ENCODE measurements around the gene SLC34A1. TPM values are rescaled to one million over a fixed set of nuclear protein-coding genes. Genes with fewer than 3 reads are reported as not detected.

SLC34A1 gene
- total and polyA plus RNA-seq, 2 of the 13 experiments (the other 11 are each of a cell fraction or from before 2014, with no cell fraction given) = 0.03 to 0.20 TPM

DNA sequence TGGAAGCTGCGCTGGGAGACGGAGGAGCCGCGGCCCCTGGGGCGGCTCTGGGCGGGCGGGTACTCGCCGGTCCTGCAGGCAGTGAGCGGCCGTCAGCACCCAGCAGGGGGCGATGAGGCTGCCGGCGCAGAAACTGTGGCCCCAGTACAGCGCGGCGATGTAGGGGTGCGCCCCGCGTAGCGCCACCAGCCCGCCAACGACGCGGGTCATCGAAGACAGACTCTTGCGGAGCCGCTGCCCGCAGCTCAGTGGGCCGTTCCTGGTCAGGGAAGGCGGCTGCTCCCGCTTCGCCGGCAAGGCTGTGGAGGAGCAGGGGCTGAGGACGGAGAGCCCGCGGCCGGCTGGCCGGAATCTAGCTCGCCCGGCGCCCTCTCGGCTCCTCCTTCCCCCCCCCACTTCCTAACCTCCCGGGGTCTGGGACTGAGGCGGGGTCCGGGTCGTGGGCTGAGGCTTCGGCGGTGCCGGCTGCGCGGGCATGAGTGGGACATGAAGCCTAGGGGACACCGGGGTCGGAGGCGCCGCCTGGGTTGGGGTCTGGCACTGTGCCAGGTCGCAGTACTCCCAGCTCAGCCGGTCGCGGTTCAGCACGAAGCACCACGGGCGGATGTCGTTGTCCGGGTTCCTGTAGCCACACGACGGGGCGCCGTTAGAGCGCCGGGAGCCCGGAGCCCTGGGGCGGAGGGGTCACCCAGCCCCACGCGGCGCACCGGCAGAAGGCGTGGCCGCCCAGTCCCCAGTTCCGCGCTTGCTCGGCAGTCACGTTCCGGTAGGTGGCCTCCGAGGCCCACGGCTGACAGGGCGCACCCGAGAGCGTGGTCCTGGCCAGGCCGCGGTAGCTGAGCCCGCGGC is 19.8 kb downstream of the SLC34A1 start (continued):
- no peak; the same call in 1 of the 2 replicates for TF ChIP-seq ZBTB38 (CRISPR knock-in tag; IDR thresholded peaks at IDR 0.05)
- TF ChIP-seq JUND (CRISPR knock-in tag; IDR thresholded peaks at IDR 0.05) = no peak
- peak; percentile 92 for TF ChIP-seq ZNF263 (CRISPR knock-in tag; IDR thresholded peaks at IDR 0.05)
- TF ChIP-seq, protein P1, sequence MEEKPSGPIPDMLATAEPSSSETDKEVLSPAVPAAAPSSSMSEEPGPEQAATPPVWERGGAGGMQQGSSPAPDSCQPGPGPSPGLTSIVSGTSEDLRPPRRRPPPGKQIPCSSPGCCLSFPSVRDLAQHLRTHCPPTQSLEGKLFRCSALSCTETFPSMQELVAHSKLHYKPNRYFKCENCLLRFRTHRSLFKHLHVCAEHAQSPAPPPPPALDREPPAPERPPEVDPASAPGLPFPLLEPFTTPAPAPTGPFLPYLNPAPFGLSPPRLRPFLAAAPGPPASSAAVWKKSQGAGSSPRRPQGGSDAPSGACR (CRISPR knock-in tag; IDR thresholded peaks at IDR 0.05) = no peak
- TF ChIP-seq, protein P2, sequence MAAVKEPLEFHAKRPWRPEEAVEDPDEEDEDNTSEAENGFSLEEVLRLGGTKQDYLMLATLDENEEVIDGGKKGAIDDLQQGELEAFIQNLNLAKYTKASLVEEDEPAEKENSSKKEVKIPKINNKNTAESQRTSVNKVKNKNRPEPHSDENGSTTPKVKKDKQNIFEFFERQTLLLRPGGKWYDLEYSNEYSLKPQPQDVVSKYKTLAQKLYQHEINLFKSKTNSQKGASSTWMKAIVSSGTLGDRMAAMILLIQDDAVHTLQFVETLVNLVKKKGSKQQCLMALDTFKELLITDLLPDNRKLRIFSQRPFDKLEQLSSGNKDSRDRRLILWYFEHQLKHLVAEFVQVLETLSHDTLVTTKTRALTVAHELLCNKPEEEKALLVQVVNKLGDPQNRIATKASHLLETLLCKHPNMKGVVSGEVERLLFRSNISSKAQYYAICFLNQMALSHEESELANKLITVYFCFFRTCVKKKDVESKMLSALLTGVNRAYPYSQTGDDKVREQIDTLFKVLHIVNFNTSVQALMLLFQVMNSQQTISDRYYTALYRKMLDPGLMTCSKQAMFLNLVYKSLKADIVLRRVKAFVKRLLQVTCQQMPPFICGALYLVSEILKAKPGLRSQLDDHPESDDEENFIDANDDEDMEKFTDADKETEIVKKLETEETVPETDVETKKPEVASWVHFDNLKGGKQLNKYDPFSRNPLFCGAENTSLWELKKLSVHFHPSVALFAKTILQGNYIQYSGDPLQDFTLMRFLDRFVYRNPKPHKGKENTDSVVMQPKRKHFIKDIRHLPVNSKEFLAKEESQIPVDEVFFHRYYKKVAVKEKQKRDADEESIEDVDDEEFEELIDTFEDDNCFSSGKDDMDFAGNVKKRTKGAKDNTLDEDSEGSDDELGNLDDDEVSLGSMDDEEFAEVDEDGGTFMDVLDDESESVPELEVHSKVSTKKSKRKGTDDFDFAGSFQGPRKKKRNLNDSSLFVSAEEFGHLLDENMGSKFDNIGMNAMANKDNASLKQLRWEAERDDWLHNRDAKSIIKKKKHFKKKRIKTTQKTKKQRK (IDR thresholded peaks at IDR 0.05; ENCODE audit: low read length) = no peak
- peak; percentile 52 for TF ChIP-seq IKZF4 (CRISPR knock-in tag; IDR thresholded peaks at IDR 0.05; ENCODE audit: borderline replicate concordance, low read depth, not compliant biosample characterization)
- TF ChIP-seq, protein P3, sequence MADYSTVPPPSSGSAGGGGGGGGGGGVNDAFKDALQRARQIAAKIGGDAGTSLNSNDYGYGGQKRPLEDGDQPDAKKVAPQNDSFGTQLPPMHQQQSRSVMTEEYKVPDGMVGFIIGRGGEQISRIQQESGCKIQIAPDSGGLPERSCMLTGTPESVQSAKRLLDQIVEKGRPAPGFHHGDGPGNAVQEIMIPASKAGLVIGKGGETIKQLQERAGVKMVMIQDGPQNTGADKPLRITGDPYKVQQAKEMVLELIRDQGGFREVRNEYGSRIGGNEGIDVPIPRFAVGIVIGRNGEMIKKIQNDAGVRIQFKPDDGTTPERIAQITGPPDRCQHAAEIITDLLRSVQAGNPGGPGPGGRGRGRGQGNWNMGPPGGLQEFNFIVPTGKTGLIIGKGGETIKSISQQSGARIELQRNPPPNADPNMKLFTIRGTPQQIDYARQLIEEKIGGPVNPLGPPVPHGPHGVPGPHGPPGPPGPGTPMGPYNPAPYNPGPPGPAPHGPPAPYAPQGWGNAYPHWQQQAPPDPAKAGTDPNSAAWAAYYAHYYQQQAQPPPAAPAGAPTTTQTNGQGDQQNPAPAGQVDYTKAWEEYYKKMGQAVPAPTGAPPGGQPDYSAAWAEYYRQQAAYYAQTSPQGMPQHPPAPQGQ (CRISPR knock-in tag; IDR thresholded peaks at IDR 0.05; ENCODE audit: borderline replicate concordance) = no peak
- TF ChIP-seq ZNF180 (CRISPR knock-in tag; IDR thresholded peaks at IDR 0.05; ENCODE audit: borderline replicate concordance, low read depth) = no peak
- TF ChIP-seq ZNF772 (CRISPR knock-in tag; IDR thresholded peaks at IDR 0.05) = no peak
- no peak for TF ChIP-seq PITX1 (CRISPR knock-in tag; IDR thresholded peaks at IDR 0.05)
- peak; percentile 67 for TF ChIP-seq HOXA3 (CRISPR knock-in tag; IDR thresholded peaks at IDR 0.05)
- TF ChIP-seq ZNF598 (CRISPR knock-in tag; IDR thresholded peaks at IDR 0.05; ENCODE audit: borderline replicate concordance) = no peak; the same call in 1 of the 2 replicates
- TF ChIP-seq TEAD3 (CRISPR knock-in tag; optimal IDR thresholded peaks at IDR 0.05; ENCODE audit: borderline replicate concordance) = peak; percentile 9
- TF ChIP-seq, protein P4, sequence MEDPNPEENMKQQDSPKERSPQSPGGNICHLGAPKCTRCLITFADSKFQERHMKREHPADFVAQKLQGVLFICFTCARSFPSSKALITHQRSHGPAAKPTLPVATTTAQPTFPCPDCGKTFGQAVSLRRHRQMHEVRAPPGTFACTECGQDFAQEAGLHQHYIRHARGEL (CRISPR knock-in tag; IDR thresholded peaks at IDR 0.05) = no peak
- TF ChIP-seq, protein P5, sequence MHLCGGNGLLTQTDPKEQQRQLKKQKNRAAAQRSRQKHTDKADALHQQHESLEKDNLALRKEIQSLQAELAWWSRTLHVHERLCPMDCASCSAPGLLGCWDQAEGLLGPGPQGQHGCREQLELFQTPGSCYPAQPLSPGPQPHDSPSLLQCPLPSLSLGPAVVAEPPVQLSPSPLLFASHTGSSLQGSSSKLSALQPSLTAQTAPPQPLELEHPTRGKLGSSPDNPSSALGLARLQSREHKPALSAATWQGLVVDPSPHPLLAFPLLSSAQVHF (CRISPR knock-in tag; IDR thresholded peaks at IDR 0.05) = 0 out of 2 replicates have a peak, but pooled peaks have one; percentile 15
- TF ChIP-seq FOXO1 (CRISPR knock-in tag; IDR thresholded peaks at IDR 0.05) = no peak
